ENCODE measurements around the gene HTRA1. TPM values are rescaled to one million over a fixed set of nuclear protein-coding genes. Genes with fewer than 3 reads are reported as not detected.

The HTRA1 gene
- total RNA-seq, 1 experiment from 2014 or later: 18.6 TPM

- ATAC-seq: no peak
- Histone ChIP-seq H3K9me3 (ENCODE audit: low read length) (no peaks in the 10 kb centered on the region), H3F3A (ENCODE audit: low read length, unreplicated experiment) (no peaks in the 10 kb centered on the region), H3K36me3 (ENCODE audit: low read depth, low read length) (no peaks in the 10 kb centered on the region), H3K27me3 (ENCODE audit: low read length) (no peaks in the 10 kb centered on the region), H3K4me2 (ENCODE audit: low read length) (no peak overlapping the region), H3K79me2 (ENCODE audit: low read length) (no peaks in the 10 kb centered on the region), H2AFZ (ENCODE audit: low read length) (no peak overlapping the region), H3K27ac (ENCODE audit: low read length) (no peak overlapping the region), H4K20me1 (ENCODE audit: low read length) (no peaks in the 10 kb centered on the region), H3K4me1 (ENCODE audit: insufficient read depth, low read length) (peaks cover 16% of the 10 kb centered on the region), H3K9me2 (replicated peaks; ENCODE audit: low read length) (no peaks in the 10 kb centered on the region), H3K4me3 (ENCODE audit: low read length) (no peak overlapping the region), H3K9ac (ENCODE audit: low read length) (no peak overlapping the region)
- DNase-seq: peak; percentile 45
- ChIA-PET CTCF (no interaction called here), POLR2A (ENCODE audit: unreplicated experiment) (no interaction called here)
- no peak for TF ChIP-seq CTCF (conservative IDR thresholded peaks at IDR 0.05; ENCODE audit: low read depth, low read length)
- no peak for TF ChIP-seq EZH2phosphoT487 (IDR thresholded peaks at IDR 0.05; ENCODE audit: borderline replicate concordance, low read length)
- no peak for TF ChIP-seq EZH2 (IDR thresholded peaks at IDR 0.05; ENCODE audit: low read length, unreplicated experiment)
- intact Hi-C loops (cut with micrococcal nuclease): no loop called here
- no TSS peak for BruUV-seq (replicated peaks)
These were observed 80.2 kb downstream of the HTRA1 start for GRCh38 chr10:122541541-122542002.

GRCh38 chr10:122543676-122544445 lies 82.5 kb downstream of the HTRA1 start:
- intact Hi-C loops (cut with micrococcal nuclease): no loop called here
- Histone ChIP-seq H3K27ac (ENCODE audit: low read length) (no peak overlapping the region), H3K4me1 (ENCODE audit: insufficient read depth, low read length) (peaks cover 16% of the 10 kb centered on the region), H3K79me2 (ENCODE audit: low read length) (no peaks in the 10 kb centered on the region), H3F3A (ENCODE audit: low read length, unreplicated experiment) (no peaks in the 10 kb centered on the region), H3K27me3 (ENCODE audit: low read length) (no peaks in the 10 kb centered on the region), H3K4me3 (ENCODE audit: low read length) (no peak overlapping the region), H3K9ac (ENCODE audit: low read length) (no peak overlapping the region), H3K4me2 (ENCODE audit: low read length) (peak overlapping the region; percentile 55), H2AFZ (ENCODE audit: low read length) (no peak overlapping the region), H3K9me3 (ENCODE audit: low read length) (no peaks in the 10 kb centered on the region), H3K36me3 (ENCODE audit: low read depth, low read length) (no peaks in the 10 kb centered on the region), H4K20me1 (ENCODE audit: low read length) (no peaks in the 10 kb centered on the region), H3K9me2 (replicated peaks; ENCODE audit: low read length) (no peaks in the 10 kb centered on the region)
- CTCF ChIA-PET: no interaction called here
- POLR2A ChIA-PET (ENCODE audit: unreplicated experiment): no interaction called here
- peak; percentile 61 for ATAC-seq
- BruUV-seq (replicated peaks): no TSS peak
- peak; percentile 56 for DNase-seq
- TF ChIP-seq EZH2phosphoT487 (IDR thresholded peaks at IDR 0.05; ENCODE audit: borderline replicate concordance, low read length): no peak
- no peak for TF ChIP-seq CTCF (conservative IDR thresholded peaks at IDR 0.05; ENCODE audit: low read depth, low read length)
- no peak for TF ChIP-seq EZH2 (IDR thresholded peaks at IDR 0.05; ENCODE audit: low read length, unreplicated experiment)

GRCh38 chr10:122544493-122544892 lies 83.1 kb downstream of the HTRA1 start:
- TF ChIP-seq EZH2phosphoT487 (IDR thresholded peaks at IDR 0.05; ENCODE audit: borderline replicate concordance, low read length): no peak
- TF ChIP-seq CTCF (conservative IDR thresholded peaks at IDR 0.05; ENCODE audit: low read depth, low read length): no peak
- TF ChIP-seq EZH2 (IDR thresholded peaks at IDR 0.05; ENCODE audit: low read length, unreplicated experiment): no peak
- Histone ChIP-seq H3K79me2 (ENCODE audit: low read length) (no peaks in the 10 kb centered on the region), H3K9me3 (ENCODE audit: low read length) (no peaks in the 10 kb centered on the region), H3K4me1 (ENCODE audit: insufficient read depth, low read length) (peaks cover 16% of the 10 kb centered on the region), H3K9ac (ENCODE audit: low read length) (no peak overlapping the region), H3F3A (ENCODE audit: low read length, unreplicated experiment) (no peaks in the 10 kb centered on the region), H3K36me3 (ENCODE audit: low read depth, low read length) (no peaks in the 10 kb centered on the region), H3K27ac (ENCODE audit: low read length) (no peak overlapping the region), H4K20me1 (ENCODE audit: low read length) (no peaks in the 10 kb centered on the region), H3K27me3 (ENCODE audit: low read length) (no peaks in the 10 kb centered on the region), H3K4me3 (ENCODE audit: low read length) (no peak overlapping the region), H3K4me2 (ENCODE audit: low read length) (no peak overlapping the region), H3K9me2 (replicated peaks; ENCODE audit: low read length) (no peaks in the 10 kb centered on the region), H2AFZ (ENCODE audit: low read length) (no peak overlapping the region)
- DNase-seq (no peak), ATAC-seq (no peak)
- ChIA-PET POLR2A (ENCODE audit: unreplicated experiment) (no interaction called here), CTCF (no interaction called here)
- intact Hi-C loops (cut with micrococcal nuclease): no loop called here
- no TSS peak for BruUV-seq (replicated peaks)
